Fibroblast of skin of back (primary cell): Measurements from ENCODE around the gene FAM170B. TPM values are rescaled to one million over a fixed set of nuclear protein-coding genes. Genes with fewer than 3 reads are reported as not detected.

Experiments
- DNase-seq: peaks from one replicate; pipeline ENCODE4 v3.0.0-alpha.2; 2013
- polyA plus RNA-seq, 2 experiments: library from polyadenylated mRNA; unstranded; fragments of 120-200 nt; gene quantifications; one replicate each; pipeline ENCODE4 v1.2.1, GENCODE V29; 2013; ENCODE audit not compliant: insufficient read length in 2 of 2

The FAM170B gene
- polyA plus RNA-seq (2013, experiment 1 of 2; ENCODE audit: insufficient read length) = not detected
- polyA plus RNA-seq (2013, experiment 2 of 2; ENCODE audit: insufficient read length) = not detected

DNA sequence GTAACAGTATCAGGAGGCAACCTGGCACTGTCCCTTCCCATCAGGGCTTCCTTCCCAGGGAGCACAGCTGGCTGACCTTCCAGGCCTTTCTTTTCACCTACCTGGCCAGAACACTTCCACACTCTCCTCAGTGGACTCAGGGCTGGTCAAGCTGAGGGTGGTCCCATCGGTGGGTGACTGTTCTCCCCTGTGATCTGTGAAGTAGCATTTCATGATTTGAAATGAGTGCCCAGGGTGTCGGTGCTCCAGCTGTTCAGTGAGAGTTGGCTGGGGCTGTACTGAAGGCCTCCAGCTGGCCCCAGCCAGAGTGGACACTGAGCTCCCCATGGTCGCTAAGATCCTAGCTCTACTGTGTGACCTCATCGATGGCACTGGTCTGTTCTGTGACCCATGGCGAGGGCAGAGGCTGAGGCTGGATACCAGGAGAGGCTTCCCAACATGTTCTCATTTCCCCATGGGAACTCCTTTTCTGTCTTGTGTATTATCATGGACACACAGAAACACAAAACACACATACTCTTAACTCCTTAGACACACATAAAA lies at the start of gene FAM170B:
Gene FAM170B, minus strand, starts transcription at position 316 of the 543 bp plus-strand sequence. Its CDS starts 103 bp downstream, at position 213.
- DNase-seq = no peak

DNA sequence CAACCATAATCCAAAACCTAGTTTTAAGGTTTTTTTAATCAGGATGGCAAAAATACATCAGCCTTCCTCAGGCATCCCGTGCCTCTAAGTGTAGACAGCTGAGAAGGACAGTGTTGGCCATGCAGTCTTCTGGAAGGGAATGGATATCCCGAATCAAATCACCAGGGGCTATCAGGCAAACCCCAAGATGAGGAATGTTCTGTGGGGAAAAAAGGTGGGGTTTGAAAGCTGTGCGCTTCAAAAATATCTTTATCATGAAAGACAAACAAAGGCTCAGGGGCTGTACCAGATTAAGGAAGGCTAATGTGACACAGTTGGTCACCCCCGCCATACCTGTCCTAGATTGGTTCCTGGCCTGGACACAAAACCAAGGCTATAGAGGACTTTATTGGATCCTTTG lies 49.0 kb upstream of the FAM170B start:
- no peak for DNase-seq

DNA sequence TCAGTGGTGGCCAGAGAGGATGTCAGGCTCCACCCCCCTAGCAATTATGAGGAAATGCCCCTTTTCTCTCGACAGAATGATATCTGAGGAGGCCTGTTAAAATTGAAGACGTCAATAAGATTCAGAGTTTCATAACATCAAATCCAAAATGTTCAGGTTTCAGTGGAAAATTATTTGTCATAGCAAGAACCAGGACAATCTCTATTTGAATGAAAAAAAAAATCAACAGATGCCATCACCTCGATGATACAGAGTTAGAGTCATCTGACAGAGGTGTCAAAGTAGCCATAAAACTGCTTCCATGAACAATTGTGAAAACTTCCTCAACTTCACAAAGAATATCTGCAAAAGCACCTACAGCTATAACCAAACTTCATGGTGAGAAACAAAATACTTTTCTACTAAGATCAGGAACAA lies 46.6 kb upstream of the FAM170B start:
- DNase-seq = no peak

DNA sequence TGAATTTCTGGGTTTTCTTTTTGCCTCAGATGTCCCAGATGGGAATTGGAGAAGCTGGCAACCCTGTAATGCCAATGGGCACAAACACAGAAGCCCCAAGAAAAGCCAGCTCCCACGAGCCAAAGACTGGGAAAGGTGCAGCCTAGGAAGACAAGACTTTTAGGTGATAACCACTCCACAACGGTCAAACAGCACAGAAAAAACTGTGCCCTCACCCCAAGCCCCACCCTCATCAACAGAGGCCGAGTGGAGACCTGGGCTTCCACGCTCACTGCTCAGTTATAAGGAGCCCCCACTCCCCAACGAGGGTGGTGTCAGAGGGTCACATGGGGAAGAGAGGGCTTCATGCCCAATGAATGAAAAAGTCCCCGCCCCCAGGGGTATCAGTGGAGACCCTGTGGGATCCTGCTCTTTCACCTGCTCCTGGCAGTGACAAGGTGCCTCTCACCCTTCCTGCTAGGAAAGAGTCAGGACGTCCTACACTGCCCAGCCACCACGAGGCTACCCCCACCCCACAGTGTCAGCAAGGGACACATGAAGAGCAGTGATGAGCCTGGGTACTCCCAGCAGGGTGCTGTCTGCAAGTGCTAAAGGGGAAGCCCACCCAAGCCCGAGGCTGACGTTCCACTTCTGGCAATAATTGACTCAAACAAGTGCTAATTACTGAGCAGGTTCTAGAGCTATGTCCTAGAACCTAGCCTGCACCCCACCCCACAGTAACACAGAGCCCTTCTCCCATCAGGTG lies 46.0 kb upstream of the FAM170B start:
- DNase-seq = no peak

DNA sequence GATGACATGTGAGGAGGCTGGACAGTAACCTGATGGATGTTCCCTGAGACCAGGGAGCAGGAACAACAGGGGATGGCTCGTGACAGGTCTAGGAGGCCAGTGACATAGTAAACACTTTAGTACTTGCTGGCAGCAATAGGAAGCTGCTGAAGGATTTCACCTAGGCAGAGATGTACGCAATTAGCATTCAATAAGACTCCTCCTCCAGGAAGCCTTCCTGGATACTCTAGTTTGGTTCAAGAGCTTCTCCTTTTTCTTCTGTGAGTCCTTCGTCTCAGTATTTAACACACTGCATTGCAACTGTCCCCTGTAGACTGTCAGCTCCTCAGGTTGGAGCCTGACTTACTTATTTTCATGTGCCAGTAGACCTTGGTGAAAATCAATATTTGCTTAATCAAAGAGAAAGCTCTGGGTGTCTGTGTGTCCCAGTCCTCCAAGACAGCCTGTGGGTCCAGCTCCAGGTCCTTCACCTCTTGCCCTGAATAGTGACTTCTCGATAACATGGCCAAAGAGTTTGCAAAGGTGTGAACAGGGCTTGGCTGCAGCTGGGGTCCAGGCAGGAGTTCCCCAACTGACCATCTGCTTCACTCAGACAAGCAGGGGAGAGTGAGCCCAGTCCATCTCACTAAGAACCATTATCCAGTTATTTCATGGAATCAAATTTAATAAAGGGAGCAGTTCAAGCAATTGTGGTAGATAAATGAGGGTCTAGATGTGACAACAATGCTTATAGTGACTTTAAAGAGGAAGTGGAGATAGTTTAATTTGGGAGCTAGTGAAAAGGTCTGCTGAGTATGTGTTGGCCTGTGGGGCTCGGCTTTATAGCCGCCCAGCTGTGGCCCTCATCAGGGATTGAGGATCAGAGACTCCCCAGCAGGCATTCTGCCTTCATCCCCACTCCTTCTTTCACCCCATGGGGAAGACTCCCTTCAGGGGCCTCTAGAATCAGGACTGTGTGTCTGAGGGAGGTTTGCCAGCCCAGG lies 45.0 kb upstream of the FAM170B start:
- no peak for DNase-seq

DNA sequence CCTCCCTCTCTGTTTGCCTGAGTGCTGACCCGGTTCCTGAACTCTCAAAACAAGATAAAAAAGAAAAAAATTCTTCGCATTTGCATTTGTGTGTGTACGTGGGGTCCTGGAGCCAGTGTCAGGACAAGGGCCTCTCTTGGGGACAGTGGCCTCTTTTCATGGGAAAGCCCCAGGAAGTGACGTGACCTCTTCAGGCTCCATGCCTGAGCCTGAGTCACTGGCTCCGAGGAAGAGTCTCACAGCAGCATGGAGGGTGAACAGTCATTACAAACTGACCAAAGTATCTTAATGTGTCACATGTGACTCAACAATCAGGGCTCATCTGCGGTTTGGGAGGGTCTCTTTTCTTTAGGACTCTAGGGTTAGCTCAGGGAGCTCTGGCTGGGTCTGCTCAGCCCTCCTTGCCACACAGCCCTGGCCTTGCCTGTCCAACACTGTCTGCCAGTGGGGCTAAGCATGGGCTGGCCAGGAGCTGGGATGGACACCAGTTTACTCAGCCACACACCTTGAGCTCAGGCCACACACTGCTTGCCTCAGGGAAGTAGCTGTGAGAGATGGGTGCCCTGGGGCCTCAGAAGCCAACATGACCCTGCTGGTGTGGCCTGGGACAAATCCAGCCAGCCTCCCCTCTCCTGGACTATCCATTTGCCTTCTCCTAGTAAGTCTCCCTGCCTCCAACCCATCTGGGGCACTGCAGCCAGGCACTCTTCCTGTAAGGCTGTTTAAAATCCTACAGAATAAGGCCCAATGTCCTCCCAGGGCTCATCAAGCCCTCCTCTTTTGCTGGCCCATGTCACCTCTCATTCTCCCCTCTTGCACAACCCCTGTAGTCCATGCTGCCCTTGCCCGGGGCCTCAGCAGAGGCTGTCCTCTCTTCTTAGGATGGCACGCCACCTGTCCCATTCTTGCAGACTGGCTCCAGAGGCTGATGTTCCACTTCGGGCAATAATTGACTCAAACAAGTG lies 43.9 kb upstream of the FAM170B start:
- DNase-seq = peak; percentile 96

DNA sequence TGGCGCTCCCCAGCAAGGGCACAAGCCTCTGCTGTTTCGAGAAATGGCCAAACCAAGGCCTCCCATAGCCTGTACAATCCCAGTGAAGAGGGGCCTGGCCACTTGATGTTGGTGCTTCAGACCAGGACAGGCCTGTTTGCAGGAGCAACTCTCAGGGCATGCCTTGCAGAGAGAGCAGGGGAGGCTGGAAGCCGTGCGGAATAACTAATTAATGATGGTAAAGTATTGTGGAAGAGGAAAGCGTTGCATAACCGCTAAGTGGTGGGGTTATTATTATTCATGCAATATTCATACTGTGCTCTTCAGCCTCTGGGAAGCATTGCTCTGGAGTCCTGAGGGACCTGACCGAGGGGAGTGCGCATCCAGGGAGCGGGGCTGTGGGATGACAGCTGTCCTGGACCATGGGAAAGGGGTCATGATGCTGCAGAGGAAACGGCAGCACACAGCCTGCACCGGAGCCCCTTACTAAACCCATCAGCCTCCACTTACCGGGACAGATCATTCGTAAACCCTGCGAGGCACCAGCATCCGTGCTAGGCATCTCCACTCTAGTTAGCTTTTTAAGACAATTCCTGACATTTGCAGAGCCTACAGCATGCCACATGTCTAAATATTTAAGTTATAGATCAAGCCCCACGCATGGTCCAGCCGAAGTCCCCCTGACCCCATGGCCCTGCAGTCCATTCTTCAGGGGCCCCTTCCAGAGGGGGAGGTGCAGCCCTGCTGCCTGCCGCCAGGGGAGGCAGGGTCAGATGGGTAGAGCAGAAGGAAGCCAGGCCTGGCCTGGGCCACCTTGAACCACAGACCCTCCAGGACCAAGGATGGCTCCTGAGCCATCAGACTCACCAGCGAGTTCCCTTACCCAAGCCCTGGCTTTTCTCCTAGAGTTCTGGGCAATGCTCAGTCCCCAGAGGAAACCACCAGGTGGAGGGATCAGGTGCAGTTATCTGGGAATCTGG lies 42.8 kb upstream of the FAM170B start:
- no peak for DNase-seq

DNA sequence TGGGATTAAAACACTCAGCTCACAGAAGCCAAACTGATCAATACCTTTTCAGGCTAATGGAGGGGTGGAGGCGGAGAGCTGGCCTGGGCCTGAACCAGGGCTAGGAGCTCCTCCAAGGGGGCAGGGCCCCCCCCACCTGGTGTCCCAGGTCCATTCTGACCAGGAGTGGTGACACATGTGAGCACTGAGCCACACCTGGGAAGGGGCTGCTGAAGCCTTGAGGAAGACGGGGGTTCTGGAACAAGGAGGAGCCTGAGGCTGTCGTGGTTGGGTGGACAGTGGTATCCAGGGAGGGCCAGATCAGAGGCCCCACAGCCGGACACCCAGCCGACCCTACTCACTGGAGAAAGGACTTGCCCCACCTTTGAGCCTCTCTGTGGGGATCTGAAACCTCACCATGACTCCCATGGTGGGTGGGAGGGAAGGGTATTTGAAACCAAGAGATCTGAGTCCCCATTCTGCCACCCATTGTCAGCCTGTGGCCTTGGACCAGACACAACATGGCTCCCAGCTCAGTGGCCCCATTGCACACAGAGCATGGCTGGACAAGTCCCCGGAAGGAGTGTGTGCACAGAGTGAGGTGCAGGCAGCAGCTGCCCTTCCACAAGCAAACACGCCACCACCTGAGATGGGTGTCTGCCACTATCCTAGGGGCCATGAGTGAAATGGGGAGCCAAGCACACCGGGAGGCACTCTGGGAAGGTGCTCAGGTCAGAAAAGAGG lies 41.9 kb upstream of the FAM170B start:
- no peak for DNase-seq

DNA sequence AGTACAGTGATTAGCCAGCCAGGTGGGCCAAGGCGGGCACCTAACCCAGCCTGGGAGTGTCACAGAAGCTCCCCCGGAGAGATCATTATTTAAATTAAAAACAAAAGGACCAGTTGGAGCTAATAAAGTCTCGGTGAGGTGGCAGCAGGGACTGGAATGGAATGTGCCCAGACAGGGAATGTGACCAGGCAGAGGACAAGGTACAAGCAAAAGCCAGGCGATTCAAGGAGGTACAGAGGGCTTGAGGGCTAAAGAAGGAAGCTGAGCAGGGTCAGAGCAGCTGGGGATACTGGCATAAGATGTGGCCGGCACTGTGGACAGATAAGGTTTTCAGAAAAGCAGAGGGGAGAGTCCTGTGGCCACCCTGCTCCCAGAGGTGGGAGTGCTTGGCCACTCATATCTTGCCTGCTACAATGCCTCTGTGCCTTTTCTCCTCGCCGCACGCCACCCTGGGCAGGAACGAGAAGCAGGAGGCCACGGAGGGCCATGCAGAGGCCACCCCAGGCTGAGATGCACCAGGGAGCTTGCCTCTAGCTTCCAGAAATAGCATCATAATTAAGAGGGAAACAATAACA lies 41.2 kb upstream of the FAM170B start:
- DNase-seq = no peak

DNA sequence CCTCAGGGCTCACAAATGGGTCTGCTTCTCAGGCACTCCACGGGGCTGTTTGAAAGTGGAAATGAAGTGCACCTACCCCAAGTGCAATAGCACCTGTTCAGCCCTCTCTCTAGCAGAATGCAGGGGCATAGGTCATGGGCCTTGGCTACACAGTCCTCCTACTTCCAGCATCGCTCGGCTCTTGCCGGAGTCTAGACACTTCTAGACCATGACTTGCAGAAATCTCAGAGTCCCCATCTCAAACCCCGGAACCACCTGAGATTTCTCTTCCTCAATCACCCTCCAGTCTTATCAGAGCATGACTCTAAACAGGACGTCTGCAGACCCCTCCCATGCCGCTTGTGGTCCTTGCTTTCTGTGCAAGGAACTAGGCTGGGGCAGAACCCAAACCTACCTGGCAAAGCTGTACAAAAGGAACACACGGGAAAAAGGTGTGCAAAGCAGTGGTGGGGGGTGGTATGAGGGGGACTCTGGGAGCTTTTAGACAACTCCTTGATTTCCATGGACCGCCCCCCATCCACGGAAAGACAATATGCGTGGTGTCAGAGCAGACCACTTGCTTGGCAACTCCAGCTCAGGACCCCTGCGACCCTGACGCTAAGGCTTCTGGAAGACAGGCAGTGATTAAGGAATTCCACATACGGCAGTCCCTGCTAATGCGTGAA lies 40.6 kb upstream of the FAM170B start:
- DNase-seq = no peak

DNA sequence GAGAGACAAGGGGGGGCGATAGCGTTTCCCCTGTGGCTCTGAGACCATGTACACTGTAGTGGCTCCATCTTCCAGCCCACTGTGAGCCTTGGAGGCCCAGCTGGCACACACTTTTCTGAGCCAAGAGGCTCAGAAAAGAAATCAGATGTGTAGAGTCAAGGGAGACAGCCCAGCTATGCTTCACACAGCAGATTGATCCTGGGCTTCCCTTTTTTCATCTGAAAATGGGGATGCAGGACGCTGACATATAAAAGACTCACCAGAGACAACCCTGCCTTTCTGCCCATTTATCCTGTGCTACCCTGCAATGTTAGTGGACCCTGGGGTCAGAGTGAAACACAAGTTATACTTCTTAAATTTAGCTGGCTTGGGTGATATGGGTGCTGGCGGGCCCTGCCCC lies 40.0 kb upstream of the FAM170B start:
- no peak for DNase-seq

DNA sequence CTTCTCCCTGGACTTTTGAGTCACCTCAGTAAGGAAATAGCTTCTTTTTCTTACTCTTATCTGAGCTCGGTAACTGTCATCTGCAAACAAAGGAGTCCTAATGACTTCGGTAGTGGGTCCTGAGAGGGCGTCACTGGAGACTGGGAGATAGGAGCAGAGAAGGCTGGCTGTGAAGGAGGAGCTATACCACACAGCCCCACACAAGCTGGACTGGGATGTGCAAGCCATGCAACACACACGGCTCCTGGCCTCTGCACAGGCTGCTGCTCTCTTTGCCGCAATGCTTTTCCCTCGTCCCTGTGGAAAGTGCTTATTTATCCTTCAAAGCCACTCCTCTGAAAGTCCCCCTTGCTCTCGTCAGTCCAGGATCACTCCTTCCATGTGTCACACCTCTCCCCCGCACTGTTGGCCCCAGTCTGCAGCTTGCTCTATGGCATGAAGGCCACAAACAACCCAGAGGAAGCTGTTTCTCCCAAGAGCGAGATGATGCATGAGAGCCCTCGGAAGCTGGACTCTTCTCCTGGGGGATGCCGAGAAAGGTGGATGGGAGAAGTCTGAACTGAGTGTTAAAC lies 39.5 kb upstream of the FAM170B start:
- DNase-seq = no peak

DNA sequence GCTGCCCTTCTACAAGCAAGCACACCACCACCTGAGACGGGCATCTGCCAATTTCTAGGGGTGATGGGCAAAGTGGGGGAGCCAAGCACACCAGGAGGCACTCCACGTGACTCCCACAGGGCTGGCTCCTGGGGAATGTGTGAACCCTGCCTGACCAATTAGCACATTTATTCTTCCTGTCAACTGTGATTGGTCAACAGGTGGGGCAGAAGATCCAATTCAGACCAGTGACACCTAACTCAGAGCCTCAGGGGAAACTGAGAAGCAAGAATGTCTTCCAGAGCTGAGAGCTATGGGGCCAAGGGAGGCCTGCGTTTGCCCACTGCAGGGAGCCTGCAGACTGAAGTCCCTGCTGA lies 38.9 kb upstream of the FAM170B start:
- no peak for DNase-seq

DNA sequence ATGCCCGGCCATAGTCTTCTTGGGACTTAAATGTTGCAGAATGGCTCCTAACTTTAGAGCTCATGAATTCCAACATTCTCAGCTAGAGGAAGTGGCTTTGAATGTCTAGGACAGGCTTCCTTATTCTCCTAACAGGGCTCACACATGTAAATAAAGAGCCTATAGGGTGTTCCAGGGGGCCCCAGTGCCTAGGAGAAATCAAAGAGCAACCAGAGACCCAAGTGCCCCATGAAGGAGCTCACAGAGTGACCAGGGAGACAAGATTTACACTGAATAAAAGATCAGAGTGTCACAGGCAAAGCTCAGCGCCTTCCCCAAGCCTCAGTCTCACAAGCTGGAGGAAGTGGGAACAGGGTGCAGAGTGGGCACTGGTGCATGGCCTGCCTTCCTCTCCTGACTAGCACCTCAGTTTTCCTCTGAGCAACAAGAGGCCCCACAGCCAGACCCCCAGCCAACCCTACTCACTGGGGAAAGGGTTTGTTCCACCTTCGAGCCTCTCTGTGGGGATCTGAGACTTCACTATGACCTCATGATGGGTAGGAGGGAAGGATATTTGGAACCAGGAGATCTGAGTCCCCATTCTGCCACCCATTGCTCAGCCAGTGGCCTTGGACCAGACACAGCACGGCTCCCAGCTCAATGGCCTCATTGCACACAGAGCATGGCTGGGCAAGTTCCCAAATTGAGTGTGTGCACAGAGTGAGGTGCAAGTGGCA lies 38.4 kb upstream of the FAM170B start:
- no peak for DNase-seq

DNA sequence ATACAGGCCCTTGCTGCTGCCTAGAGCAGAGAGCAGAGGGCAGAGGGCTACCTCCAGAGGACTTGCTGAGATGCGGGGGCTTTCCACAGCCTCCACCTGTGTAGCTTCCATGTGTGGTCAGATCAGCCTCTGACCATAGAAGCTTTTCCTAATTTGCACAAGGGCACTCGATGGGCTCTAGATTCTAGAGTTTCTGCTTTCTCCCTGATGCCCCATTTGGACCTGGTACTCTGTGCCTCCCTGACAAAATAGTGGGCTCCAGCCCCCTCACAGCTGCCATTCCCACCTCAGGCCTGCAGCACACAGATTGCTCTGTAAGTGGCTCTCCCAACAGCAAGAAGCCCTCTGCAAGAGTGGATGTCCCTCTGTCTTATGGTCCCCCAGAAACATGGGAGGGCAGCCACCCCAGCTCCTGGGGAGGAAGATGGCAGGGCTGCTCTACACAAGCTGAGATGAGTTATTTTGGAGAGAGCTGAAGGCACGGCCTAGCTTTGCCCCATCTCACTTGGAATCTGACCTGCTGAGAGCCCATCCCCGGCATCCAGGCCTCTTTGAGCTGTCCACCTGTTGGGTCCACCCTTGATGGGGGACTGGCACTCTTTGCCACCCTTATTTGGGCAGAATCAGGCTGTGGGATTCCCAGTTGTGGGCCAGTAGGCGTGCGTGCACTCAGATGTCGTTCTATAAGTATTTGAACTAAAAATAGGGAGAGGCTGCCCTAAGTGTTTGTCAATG lies 37.7 kb upstream of the FAM170B start:
- no peak for DNase-seq

DNA sequence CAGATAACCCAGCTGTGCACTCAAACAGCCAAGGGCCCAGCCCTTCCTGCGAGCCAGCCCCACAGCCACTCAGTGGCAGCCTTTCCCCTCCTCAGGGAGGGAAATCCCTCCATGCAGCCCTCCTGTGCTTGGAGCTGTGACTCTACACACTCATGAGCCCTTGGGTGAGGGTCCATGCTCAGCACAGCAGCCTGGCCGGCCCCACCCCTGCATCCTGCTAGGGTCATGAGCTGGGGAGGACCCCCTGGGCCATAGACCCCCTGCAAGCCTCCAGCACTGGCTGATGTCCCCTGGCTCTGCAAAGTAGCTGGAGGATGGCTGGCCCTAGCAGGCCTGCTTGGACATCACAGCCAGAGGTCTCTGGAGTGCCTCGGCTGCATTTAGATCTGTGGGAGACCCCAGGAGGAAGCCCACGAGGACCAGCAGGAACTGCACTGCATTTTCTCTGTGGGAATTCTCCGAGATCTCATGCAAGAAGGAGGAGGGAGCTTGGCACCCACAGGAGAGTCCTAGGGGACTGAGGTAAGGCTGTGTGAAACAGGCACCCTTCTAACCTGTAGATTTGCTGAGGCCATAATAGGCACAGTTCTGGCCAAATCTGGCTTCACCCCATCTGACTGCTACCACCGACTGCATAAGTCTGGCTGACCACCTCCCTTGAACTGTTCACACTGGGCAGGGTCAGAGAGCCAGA lies 37.0 kb upstream of the FAM170B start:
- DNase-seq = no peak

DNA sequence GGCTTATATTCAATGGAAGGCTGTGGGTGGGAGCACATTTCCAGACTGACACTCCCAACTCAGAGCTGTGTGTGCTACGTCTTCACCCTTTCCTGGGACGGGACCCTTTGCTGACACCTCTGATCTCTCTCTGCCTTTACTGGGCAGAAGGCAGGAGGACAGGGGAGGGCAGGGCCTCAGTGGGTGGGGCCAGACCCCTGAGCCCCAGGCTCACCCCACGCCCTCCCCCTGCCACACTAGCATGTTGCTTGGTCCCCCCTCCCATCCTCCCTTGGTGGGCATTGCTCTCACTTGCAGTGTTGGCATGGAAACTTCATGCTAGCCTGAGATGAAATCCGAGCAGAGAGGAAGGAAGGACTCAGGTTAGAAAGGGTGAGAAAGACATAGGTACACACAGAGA lies 36.0 kb upstream of the FAM170B start:
- DNase-seq = no peak
